T-helper 2 cell (primary cell): ENCODE measurements around the gene POLR3C.
"Not testable (repeated sequence)": the region's sequence is repeated elsewhere in the genome, so short reads cannot be mapped to it uniquely, and the experiment has no call there.

Experiments
- DNase-seq, 5 experiments: peaks; one replicate each; pipeline versions ENCODE4 v3.0.0 to v3.0.0-alpha.2; 2012 to 2022

Gene POLR3C

DNA sequence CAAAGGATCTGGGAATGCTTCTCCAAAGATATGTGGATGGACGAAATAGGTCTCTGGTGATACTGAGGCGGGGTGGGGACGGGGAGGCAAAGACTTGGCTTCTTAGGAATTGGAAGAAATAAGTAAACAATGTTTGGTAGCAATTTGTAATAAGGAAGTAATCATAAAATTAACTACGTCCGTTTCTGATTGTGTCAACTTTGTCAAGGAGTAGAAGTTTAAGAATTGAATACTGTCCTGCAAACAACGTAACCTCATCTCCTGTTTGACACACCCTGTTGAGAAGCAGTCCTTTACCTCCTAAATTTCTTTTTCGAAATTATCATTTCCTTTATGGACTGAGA lies 471 bp downstream of the POLR3C start:
- DNase-seq: no peak

DNA sequence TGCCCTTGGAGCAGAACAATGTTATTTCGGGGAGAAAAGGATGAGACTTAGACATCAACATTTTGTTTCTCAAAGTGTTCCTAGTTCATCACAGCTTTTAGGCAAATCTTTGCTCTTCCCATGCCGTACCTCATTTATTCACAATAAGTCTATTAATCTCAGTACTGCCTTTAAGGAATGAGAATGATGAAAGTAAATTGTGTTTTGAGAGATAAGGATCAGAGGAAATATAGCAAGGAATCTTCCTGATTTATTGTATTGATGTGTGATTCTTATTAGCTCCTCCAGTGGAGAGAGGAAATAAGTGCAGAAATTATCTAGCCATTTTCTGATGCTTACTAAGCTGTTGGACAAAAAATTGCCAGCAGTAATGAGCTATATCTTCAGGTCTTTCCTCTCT lies 2.0 kb downstream of the POLR3C start:
- no peak for DNase-seq

- no peak for DNase-seq
Observed at GRCh38 chr1:145827966-145828365, 4.0 kb downstream of the POLR3C start.

DNA sequence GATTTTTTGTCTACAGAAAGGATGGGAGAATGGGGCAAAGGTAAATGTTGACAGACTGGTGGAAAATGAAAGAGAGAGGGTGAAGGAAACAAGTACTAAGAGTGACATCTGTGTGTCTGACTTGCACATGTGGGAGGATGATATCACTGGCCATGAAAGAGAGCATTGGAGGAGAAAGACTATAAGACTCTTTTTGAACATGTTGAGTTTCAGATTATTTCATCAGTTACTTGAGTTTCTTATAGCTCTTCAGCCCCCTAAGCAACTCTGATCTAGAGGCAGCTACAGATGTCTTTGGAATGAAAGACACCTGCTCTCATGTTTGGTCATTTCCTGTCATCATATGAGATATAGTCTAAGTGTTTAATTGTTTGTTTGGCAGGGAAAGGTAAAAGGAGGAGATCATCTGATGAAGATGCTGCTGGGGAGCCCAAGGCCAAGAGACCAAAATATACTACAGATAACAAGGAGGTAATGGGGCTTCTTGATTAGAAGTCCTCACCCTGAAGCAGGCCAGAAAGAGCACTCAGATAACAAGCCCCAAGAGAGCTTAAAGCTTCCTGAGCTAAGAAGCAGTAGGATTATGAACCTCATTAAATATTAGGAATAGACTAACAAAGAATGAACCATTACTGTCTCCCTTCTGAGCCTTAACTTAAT lies 4.5 kb downstream of the POLR3C start:
- no peak for DNase-seq

DNA sequence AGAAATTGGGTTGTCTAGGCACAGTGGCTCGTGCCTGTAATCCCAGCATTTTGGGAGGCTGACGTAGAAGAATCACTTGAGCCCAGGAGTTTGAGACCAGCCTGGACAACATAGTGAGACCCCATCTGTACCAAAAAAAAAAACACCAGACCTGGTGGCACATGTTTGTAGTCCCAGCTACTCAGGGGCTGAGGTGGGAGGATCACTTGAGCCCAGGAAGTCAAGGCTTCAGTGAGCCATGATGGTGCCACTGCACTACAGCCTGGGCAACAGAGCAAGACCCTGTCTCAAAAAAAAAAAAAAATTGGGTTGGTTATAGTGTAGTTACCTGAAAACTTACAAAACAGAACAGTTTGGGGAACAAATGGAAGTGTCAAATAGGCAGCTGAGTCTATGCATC lies 6.8 kb downstream of the POLR3C start:
- not testable (repeated sequence) for DNase-seq

DNA sequence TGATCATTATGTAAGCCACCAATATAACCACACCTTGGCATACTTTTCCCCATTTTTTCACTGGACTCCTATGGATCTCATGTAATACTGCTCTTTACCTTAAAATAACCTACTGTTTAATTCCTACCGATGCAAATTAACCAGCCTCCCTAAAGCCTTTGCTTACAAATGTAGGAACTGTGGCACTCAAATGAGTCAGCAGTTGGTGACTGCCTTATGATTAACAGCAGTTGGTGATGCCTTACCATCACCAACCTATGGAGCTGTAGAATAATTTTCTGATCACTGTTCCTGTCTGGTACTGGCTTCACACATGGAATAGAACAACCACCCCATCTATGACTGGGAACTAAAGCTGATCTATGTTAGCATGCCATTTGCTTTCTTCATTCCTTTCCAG lies 13.7 kb downstream of the POLR3C start:
- no peak for DNase-seq

DNA sequence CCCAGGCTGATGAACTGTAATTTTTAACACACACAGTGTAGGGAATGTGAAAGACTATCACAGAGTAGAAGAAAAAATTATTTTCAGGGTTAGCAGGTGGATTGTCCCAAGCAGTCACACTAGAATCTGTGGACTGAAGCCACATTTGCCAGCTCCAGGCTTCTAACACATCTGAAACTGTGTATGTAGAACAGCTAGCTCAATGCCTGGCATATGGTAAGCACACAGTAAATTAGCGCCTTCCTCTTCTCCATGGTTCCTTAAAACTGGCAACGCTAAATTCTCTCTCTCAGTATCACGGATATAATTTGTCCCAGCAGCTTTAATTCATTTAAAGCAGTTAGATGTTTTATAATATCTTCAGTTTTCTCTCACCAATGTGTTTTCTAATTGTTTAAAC lies 19.0 kb downstream of the POLR3C start:
- no peak for DNase-seq

- peak in 1 of 5 experiments; percentile 43 for DNase-seq
Observed at GRCh38 chr1:145845144-145845513, 21.1 kb downstream of the POLR3C start.

- peak; percentile 40 to 78 (median 67) for DNase-seq
Observed at GRCh38 chr1:145845514-145846161, 21.6 kb downstream of the POLR3C start, which contains the start of gene NUDT17. TSS of gene NUDT17 (plus strand) at chr1:145845630. CDS start at chr1:145845641, 11 bp downstream.

GRCh38 chr1:145846201-145846612 lies 22.2 kb downstream of the POLR3C start:
- peak in 1 of 5 experiments; percentile 54 for DNase-seq

DNA sequence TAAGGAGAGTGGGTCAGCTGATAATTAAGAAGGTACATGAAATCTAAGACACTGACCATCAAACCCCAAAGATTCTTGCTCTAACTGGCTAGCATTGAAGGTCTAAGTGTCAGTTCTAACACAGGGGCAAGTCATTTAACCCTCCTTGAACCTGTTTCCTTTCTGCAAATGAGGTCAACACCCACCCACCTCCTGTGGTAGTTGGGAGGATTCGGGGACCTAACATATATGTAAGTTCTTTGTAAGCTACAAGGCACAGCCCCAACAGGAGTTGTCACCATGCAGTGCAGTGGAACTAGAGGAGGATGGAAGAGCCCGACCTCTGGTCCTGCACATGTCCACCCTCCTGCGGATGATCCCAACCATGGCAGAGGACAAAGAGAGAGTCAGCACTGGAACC lies 23.8 kb downstream of the POLR3C start:
- no peak for DNase-seq

- no peak for DNase-seq
Observed at GRCh38 chr1:145849356-145850160, 25.6 kb downstream of the POLR3C start.

DNA sequence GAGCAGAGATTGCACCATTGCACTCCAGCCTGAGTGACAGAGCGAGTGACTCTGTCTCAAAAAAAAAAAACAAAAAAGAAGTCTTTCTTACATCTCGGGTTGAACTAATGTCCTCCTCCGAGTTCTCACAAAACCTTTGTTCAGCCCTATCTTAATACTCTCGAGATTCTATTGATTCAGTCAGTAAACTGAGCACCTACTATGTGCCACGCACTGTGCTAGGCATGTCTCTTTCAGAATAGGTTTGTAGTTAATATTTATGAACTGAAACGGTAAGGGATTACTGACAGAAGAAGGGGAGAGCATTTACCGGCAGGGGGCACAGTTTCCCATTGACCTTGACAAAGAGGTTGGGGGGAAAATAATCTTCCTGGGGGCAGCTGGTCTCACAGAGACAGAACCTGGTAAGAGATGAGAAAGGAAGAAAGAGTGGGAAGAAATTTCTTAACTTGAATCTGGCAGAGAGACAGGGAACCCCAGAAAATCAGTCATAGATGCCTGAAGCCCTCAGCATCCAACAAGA lies 31.5 kb downstream of the POLR3C start:
- DNase-seq: no peak

- DNase-seq: no peak
Observed at GRCh38 chr1:145857170-145857569, 33.2 kb downstream of the POLR3C start.

DNA sequence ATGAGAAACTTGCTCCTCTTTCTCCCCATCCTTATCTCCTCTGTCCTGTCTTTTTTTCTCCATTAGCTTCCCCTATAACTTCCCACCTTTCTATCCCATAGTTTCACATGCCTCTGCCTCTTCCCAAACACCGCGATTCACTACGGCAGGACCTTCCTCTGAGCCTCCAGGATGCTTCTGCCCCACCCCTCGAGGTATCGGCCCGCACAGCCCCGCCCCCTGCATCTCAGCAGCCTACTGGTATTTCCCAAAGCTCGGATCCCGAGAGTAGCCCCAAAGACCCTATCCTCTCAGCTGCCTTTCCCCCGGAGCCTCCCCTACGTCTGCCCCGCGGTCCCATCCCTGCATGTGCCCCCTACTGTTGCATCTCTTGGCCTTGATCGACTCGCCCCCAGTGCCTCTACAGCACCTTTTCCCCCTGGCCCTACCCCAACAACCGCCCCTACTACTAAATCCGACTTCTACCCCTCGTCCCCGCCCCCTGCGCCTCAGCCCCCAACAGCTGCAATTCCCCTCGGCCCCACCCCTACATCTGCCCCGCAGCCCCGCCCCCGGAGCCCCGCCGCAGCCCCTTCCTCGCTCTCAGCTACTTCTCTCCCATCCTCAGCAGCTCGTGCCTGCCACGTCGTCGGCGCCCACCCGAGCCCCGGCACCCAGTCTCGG lies 34.4 kb downstream of the POLR3C start:
- DNase-seq: peak; percentile 30 to 75 (median 48)

DNA sequence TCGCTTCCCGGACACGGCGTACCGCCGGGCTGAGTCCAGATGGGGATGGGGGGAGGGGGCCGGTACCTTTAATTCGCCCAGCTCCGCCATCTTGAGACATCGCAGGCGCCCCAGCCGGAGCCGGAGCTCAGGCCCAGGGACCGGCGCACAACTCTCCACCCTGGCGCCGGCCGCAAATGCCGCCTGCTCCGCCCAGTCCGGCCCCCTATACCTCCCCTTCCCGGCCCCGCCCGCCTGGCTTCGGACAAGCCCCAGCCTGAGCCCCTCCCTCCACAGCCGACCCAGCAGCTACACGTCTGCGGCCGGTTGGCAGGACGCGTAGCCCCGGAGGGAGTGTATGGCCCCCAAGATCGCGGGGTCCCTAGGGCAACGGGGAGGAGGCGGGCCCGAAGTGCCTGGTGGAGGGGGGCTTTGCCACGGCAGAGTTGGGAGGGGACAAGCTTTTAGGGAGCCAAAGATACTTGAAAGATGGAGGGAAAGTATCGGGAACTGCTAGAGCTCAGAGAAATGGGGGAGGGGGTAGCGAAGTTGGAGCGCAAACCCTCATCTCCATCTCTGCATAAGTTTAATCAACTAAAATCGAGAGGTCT lies 35.0 kb downstream of the POLR3C start, which contains the start of gene PIAS3:
TSS of gene PIAS3 (minus strand) at position 181 of the 590 bp plus-strand sequence. CDS start at position 90, 91 bp downstream.
- DNase-seq: peak; percentile 67 to 92 (median 76)

- DNase-seq: peak; percentile 51 to 75 (median 67)
Observed at GRCh38 chr1:145859491-145860023, 35.6 kb downstream of the POLR3C start.

- DNase-seq: no peak
Observed at GRCh38 chr1:145863282-145864018, 39.5 kb downstream of the POLR3C start.

DNA sequence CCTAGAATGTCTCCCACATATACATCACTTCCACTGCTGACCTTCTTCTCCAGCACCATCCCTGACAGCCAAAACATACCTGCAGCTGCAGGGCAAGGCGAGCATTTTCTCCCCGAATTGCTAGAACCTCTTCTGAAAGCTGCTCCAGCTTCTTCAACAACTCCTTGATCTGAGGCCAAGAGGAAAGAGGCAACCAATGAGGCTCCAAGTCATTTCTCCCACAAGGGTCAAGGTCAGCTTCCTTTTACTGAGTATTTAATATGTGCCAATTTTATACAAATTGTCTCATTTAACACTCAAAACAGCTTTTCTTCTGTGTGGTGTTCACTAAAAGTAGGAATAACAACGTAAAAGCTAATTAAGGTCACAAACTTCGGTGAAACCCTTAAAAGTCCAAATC lies 44.2 kb downstream of the POLR3C start:
- DNase-seq: no peak

- peak in 3 of 5 experiments; percentile 14 to 55 (median 17) for DNase-seq
Observed at GRCh38 chr1:145871994-145872924, 48.3 kb downstream of the POLR3C start.
